NCI-H345 treated with DMSO at 0.1 percent for 48 hours (cell line): ENCODE results near the gene ANK2.
"Not testable (repeated sequence)": the region's sequence is repeated elsewhere in the genome, so short reads cannot be mapped to it uniquely, and the experiment has no call there.

ENCODE experiments used
- DNase-seq: peaks from one replicate; lab custom pipeline; 2025; ENCODE audit not compliant: unreplicated experiment; lab: John Stamatoyannopoulos, UW

ANK2 gene

DNA sequence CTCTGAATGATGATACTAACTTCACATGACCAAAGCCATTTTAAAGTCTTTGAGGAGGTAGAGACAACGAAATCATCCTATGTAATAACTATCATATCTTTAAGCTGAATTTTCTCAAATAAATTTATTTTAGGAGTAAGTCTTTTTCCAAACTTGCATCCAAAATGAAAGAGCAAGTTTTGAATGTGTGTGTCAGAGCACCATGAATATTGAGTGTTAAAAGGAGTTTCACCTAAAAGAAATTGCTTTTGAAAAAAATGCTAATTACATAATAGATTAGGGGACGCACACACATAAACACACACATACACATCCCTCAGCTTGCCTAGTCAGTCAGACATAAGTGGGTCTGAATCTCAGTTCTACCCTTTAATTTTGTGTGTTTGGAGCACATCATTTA is 1.9 kb downstream of the ANK2 start:
- no peak for DNase-seq

DNA sequence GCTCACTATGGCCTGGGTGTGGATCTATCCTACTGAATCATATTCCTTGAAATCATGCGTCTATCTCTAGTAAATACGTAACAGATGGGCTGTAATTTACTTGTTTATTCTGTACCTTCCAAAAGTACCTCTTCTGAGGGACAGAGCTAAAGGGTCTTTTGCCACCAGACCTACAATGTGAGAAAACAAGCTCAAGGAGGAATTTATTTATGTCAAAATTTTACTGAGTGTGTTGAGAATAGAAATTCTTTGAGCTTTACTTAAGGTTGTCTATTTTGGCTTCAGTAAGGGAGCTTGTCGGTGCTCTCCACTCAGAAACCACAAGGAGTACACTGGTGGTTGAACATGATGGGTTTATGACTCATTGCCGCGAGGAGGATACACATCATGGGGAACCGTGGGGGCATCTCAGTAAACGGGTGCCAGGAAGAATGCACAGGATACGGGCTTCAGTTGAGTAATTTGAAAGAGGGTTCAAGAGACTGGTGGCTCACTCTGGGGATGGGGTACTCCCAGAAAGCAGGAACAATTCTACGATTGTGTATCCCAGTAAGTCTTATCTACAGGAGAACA is 3.0 kb downstream of the ANK2 start:
- DNase-seq, result no peak

DNA sequence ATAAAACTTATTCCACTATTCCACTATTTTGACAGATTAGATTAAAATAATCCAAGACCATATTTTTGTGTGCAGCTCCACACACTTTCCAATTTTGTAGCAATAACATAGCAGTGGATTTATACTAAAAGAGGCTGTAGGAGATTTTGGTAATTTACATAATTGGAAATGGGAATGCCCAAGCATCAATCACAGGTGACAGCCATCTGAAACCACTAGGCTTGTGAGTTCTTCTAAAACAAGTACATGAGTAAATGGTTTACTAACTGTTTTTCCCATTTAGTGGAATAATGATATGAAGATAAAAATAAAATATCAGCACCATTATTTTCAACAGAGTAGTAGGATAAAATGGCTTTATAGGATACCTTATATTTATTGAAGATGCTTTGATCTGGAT is 4.4 kb downstream of the ANK2 start:
- DNase-seq, result no peak

DNA sequence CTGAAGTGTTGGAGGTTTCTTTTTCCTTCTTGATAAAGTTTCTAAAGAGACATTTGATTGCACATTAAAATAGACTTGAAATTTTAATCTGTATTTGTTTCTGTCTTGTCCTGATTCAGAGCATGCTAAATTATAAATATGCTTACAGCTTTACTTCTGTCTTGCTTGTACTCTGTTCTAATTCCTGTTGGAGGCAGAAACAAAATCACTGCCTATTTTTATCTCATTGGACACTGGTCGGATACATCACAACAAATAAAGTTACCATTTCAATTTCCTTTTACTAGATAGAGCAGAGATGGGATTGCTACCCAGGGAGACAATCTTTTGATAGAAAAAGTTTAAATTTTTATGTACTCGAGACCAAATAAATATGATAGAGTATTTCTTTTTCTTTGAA is 6.9 kb downstream of the ANK2 start:
- no peak for DNase-seq

DNA sequence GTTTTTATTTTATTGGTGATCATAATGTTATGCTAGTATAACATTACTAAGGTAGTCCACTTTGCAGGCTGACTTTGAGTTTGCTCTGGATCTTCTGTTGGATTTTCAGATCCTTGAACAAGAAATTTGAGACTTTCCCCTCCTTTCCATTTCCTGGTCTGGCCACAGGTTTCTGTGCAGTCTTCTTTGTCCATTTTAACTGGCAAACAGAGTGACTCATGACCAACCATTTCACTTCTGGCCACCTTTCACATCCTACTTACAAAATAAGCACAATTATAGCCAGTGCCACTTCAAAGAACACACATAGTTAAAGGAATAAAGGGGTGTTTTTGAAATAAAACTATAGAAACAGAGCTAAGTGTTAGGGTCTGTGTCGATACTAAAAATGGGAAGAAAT is 8.4 kb downstream of the ANK2 start:
- no peak for DNase-seq

DNA sequence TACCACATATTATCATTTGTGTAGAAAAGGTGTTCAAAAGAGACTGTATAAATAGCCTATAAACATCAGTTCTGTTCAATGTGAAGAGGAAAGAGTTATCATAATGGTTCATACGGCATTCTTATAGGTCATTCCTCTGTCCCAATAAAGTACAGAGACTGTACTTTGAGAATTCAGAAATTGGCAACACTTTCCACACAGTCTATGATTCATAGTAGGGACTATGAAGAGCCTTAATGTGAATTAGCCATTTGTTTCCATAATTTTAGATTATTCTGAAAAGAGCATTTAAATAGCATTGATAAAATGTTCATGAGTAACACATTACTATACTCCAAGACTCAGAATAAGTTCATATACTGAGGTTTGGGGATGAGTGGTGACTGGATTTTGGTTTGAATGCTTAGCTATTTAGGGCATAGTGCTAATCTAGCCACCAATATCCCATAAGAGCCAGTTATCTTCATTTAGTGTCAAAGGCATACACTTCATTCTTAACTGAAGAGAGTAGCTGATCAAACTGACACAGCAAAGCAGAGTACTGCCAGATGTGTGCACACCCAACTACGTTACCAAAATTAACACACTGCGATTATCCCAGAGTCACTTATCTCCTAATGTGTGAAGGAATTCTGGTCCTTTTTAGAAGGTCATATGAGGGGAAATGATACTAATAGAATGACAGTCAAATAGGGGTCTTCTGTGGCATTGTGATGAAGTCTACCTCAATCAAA is 10.2 kb downstream of the ANK2 start:
- DNase-seq, result no peak

DNA sequence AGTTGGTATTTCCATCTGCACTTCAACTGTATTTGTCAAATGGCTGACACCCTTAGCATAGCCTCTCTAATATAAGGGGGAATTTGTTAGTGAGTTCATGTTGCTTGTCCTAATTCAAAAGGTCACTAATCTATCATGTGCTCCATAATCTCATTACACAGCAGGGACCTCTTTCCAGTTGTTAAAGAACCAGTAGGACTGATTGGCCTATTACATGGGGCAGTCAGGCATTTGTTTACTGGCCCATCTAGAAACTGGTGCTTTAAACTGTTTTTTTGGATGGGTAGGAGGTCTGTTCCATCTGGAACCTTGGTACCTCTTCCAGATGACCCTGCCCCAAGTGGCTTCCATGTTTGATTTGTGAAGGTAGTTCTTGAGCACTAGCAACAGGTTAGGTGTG is 11.4 kb downstream of the ANK2 start:
- DNase-seq, result no peak

DNA sequence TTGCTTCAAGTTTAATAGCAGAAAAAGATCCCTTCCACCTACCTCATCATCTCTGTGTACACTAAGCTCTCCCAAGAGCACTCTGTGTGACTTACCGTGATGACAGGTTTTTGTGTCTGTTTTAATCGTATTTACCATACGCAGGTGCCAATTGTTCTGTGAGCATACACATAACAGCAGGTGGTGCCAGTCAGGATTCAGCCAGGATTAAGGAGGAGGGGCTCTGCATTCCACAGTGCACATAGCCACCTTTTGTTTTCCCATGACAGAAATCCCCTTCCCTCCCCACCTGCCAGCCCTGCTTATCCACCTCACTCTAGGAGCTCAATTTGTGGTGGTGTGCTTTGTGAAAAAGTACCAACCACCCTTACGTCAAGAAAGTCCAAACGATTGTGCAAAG is 14.8 kb downstream of the ANK2 start:
- peak; percentile 96 for DNase-seq

DNA sequence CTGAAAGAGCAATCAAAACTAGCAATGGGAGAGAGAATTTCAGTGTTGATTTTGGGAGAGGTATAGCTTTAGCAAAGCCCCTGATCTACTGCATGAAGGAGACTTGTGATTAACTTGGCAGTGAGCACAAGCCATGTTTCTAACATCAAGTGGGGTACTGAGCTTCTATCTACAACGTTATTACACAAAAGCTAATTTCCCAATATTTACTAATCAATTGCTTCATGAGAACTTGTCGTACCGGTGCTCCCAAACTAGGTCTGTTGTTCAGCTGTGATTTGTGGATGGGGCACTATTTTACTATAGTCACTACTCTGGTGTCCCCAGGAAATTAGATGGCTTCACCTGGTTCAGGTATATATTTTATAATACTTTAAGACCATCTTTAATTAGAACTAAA is 16.2 kb downstream of the ANK2 start:
- no peak for DNase-seq

DNA sequence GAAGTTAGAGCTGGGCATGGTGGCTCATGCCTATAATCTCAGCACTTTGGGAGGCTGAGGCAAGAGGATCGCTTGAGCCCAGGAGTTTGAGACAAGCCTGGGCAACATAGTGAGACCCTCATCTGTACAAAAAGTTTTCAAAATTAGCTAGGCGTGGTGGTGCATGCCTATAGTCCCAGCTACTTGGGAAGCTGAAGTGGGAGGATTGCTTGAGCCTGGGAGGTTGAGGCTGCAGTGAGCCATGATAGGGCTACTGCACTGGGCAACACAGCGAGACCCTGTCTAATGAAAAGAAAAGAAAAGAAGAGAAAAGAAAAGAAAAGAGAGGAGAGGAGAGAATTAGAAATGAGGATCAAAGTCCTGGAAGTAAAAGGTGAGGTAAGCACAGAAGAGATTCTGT is 19.3 kb downstream of the ANK2 start:
- DNase-seq, result not testable (repeated sequence)

DNA sequence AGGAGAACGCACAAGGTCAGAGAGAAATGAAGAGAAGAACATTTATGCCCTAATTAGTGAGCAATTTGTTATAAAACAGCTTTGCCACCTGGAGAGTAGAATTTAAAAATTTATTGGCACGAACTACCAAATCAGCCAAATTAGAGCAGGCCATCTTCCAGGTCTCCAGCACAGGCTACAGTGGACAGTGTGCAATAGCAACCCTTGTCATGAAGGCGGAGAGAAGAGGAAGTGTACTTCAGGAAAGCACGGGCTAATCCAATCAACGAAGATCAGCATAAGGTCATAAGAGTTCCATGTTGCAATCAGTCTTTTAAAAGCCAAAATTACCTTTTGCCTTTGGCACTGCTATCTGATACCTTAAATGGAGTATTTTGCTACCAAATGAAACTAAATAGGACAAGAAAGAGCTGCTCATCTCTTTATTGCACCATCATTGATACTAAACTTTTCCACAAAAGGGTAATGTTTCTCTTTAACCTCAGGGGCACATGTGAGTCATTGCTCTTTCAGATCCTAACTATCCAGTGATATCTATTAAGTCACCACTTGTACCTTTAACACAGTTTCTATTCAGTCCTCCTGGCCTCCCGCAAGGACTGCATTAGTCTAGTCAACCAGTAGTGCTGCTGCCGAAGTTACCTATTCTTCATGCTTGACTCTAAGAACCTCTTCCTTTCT is 19.9 kb downstream of the ANK2 start:
- no peak for DNase-seq

DNA sequence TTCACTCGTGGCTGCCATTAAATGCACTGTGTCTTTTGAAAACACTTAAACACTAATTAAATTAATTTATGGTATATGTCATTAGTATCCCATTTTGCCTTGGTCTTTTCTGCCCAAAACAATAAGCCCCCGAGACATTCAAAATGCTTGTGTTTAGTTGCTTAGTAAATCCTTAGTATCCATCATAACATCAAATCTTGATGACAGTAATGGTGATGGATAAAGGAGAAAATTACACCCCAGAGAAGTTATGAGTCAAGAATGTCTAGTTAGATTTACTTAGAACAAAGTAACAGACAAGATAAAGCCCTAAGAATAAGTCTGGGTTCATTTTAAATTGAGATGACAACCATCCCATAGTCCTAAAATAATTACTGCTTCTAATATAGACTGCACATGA is 21.3 kb downstream of the ANK2 start:
- no peak for DNase-seq

DNA sequence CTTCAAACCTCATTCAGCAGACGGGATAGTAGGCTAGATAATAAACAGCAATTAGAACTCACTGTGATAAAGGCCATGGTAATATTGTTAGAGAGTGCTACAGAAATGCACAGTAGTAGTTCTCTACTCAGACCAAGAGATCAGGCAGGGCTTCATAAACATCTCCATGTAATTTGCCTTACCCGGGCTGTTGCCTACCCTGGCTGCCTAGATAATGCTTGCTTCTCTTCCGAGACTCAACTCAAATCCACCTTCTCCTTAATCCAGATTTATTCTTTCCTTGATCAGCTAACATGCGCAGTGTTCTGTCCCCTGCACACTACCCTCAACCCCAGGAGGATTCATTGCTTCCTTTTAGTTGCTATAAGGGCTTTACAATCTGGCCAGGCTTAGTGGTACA is 21.8 kb downstream of the ANK2 start:
- DNase-seq, result no peak

DNA sequence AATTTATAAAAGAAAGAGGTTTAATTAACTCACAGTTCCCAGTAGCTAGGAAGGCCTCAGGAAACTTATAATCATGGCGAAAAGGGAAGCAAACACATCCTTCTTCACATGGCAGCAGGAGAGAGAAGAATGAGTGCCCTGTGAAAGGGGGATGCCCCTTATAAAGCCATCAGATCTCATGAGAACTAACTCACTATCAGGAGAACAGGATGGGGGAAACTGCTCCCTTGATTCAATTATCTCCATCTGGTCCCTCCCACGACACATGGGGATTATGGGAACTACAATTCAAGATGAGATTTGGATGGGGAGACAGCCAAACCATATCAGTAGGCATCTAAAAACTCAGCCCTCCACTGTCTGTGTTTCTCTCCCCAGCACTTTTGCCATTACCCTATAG is 22.4 kb downstream of the ANK2 start:
- no peak for DNase-seq

DNA sequence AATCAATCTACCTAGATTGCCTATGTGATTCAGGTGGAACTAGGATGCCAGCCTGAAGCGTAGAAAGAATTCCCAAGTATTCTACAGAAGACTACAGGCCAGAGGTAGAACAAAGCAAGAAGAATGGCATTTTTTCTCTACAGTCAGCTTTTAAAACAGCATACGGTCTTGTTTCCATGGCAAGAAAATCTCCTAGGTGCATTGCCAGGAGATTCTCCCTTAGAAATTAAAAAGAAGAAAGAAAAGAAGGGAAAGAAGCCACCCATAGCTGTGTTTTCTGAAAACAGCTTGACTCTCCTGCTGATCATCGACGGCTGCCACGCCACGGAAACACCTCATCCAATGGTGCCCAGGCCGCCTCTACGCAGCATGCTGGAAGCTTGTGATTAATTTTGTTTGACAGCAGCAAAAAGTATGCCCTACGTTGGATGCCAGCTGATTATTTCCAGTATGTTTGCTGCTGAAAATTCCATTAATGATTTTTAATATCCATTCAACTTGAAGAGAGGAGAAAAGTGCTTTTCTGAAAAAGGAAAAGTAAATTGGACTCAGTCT is 24.1 kb downstream of the ANK2 start:
- no peak for DNase-seq

DNA sequence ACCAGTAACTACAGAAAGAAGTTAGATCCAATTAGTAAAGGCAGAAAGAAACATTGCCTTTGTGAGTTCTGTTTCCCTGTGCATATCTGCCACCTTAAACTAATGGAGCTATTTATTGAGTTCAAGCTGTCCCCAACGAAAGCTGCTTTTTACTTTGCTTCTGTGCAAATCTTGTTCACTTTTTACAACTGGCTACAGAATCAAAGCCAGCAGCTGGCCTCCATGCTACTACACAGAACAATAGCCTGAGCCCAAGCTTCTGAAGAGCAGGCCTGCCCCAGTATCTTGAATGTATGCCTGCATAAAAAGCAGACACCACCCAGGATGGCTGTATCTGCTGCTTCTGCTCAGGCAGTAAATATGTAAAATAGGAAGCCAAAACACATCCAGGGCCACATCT is 28.1 kb downstream of the ANK2 start:
- DNase-seq, result no peak

DNA sequence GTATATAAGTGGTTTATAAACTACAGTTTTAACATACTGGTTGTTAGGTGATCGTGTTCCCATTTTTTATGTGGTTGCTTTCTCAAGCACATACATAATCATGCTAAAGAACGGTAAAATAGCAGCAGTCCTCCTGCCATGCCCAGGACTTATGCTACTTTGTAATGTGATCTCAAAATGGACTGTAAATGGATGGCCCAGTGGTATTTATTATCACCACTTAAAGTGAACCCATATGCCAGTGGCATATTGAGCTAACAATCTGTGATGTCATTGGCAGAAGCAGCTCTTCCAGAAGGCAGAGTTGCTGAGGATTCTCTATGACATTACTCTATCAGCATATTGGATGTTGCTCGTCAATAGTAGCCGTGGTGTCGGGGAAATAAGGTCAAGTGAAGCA is 28.6 kb downstream of the ANK2 start:
- DNase-seq, result no peak

DNA sequence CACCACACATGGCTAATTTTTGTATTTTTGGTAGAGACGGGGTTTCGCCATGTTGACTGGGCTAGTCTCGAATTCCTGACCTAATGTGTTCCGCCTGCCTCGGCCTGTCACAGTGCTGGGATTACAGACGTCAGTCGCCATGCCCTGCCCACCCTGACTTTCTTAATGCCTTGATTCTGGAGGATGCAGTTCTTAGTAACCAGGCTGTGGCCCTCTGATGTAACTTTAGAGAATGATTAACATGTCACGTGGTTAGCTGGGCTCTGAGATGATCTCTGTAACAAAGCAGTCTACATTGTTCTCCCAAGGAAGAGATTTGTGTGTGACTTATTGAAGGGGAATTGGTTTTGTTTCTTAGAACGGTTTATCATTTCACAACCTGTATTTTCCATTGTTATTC is 30.6 kb downstream of the ANK2 start:
- no peak for DNase-seq

DNA sequence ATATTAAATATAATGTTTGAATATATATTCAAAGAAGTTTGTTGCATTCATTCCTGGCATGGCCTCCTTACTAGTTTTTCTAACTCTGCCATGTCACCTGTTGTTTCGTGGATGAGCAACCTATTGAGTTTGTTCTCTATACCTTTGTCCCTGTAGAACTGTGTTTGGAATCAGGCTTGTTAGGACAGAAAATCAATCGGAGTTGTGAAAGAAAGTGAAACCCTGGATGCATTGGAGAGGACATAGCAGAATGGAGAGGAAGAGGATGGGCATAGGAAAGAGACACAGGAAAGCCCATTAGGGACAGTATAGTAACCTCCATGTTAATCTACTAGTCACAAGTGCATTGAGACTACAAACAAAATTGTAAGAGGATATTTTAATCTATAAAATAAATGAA is 31.2 kb downstream of the ANK2 start:
- DNase-seq, result no peak

DNA sequence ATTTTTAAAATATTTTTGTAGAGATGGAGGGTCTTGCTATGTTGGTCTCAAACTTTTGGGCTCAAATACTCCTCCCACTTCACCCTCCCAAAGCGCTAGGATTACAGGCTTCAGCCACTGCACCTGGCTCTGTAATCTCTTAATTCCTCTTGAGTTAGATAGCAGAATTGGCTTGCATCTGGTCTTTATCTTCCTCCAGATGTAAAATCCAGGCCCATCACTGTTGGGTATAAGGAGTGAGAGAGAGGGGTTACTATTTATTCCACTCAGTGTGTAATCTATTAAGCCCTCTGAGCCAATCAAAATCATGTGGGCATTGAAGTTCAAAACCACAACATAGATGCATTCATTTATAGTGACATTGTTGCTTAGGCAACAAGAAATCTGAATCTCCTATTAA is 33.9 kb downstream of the ANK2 start:
- DNase-seq, result no peak

DNA sequence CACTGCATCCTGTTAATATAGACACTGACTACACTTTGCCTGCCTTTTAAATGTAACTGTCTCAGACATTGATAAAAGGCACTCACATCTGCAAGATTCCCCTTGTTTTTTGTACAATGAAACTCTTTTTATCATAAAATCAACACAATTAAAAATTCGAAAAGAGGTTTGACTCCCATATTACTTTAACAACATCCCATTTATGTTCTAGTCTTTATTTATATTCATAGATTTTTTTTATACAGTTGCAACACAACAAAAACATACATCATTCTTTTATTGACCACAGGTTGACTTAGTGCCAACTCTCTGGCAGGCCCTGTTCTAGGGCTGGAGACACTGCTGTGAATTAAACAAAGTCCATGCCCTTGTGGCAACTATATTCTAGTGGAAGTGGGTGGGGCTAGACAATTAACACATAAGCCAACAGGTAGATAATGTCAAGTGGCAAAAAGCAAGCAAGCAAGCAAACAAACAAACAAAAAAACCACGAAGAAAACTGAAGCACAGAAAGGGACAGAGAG is 36.8 kb downstream of the ANK2 start:
- no peak for DNase-seq

DNA sequence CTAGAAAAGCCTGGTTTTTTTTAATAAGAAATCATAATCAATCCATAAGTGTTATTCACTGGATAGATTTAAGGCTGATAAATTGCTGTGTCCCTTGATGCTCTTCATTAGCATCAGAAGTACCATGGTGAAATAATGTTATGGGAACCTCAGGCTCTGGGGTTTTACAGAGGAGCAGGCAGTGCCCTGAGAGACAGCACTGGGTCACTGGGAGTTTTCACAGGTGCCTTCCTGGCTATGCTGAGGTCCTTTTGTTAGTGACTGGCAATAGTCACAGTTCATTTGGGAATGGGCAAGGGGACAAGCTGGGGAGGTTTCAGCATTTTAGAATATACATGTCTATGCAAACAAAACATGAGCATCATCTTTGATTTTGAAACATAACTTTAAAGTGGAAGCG is 38.6 kb downstream of the ANK2 start:
- DNase-seq, result no peak
